ENCODE measurements around the gene ITGAD.

Gene ITGAD

GRCh38 chr16:31365131-31365865 lies 27.8 kb upstream of the ITGAD start:
- DNase-seq: no peak

- no peak for DNase-seq
Observed at GRCh38 chr16:31367853-31368252, 25.3 kb upstream of the ITGAD start.

- DNase-seq: no peak
Observed at GRCh38 chr16:31371008-31371407, 22.1 kb upstream of the ITGAD start.

- DNase-seq: no peak
Observed at GRCh38 chr16:31371619-31372484, 21.3 kb upstream of the ITGAD start.

GRCh38 chr16:31373235-31373634 lies 19.9 kb upstream of the ITGAD start:
- DNase-seq: no peak

GRCh38 chr16:31375231-31375630 lies 17.9 kb upstream of the ITGAD start:
- DNase-seq: no peak

- DNase-seq: no peak
Observed at GRCh38 chr16:31376705-31377104, 16.4 kb upstream of the ITGAD start.

- no peak for DNase-seq
Observed at GRCh38 chr16:31377210-31377903, 15.8 kb upstream of the ITGAD start.

GRCh38 chr16:31380201-31380600 lies 12.9 kb upstream of the ITGAD start:
- no peak for DNase-seq

- peak; percentile 75 for DNase-seq
Observed at GRCh38 chr16:31382485-31383161, 10.5 kb upstream of the ITGAD start.

- no peak for DNase-seq
Observed at GRCh38 chr16:31385680-31386079, 7.5 kb upstream of the ITGAD start.

GRCh38 chr16:31386157-31386984 lies 6.8 kb upstream of the ITGAD start:
- DNase-seq: peak; percentile 41

GRCh38 chr16:31388535-31388934 lies 4.6 kb upstream of the ITGAD start:
- DNase-seq: no peak

- no peak for DNase-seq
Observed at GRCh38 chr16:31390504-31391041, 2.6 kb upstream of the ITGAD start.

GRCh38 chr16:31395647-31396046 lies 2.5 kb downstream of the ITGAD start:
- DNase-seq: no peak

GRCh38 chr16:31397096-31397660 lies 4.0 kb downstream of the ITGAD start:
- DNase-seq: no peak

GRCh38 chr16:31397701-31398100 lies 4.6 kb downstream of the ITGAD start:
- DNase-seq: no peak

- DNase-seq: peak; percentile 27
Observed at GRCh38 chr16:31400191-31400590, 7.1 kb downstream of the ITGAD start.

GRCh38 chr16:31401436-31401835 lies 8.3 kb downstream of the ITGAD start:
- DNase-seq: no peak

- DNase-seq: no peak
Observed at GRCh38 chr16:31402687-31403086, 9.6 kb downstream of the ITGAD start.

GRCh38 chr16:31403590-31404352 lies 10.6 kb downstream of the ITGAD start:
- no peak for DNase-seq

All from activated CD4-positive, alpha-beta T cell treated with anti-CD3 and anti-CD28 coated beads, Interleukin-2, Interleukin-6, amounts not matched to agents 100 ng/mL and 50 ng/mL, durations not matched to agents 16 hours and 8 hours (primary cell).